Measurements from ENCODE around the gene HJURP.
A peak's percentile ranks its signal among the peaks of the same experiment; 100 is the strongest.

HJURP gene

DNA sequence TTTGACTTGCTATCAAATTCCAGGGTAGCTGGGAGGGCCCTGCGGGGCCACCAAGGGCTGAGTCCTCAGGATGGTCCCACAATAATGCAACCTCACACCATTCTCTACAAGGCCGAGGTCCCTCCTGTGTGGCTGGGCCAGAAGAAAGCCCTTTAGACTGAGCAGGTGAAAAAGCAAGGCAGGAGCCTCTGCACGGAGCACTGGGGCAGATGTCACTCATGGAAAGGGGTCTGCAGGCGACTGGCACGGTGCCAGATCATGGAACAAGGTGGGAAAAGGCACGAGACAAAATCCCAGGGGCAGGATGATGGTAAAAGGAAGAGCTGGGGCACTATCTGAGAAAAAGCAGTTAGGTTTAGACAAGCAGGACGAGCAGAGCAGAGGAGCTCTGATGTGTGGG lies 16.1 kb downstream of the HJURP start:
- TF ChIP-seq ZNF8 (CRISPR knock-in tag; IDR thresholded peaks at IDR 0.05), result no peak
- no peak for TF ChIP-seq OSR1 (CRISPR knock-in tag; IDR thresholded peaks at IDR 0.05)
- TF ChIP-seq PPARA (CRISPR knock-in tag; IDR thresholded peaks at IDR 0.05; ENCODE audit: borderline replicate concordance), result no peak
- TF ChIP-seq CSDC2 (CRISPR knock-in tag; IDR thresholded peaks at IDR 0.05), result no peak
- TF ChIP-seq ESRRG (CRISPR knock-in tag; IDR thresholded peaks at IDR 0.05), result no peak
- TF ChIP-seq ZC3H10 (CRISPR knock-in tag; IDR thresholded peaks at IDR 0.05), result no peak
- no peak for ATAC-seq

DNA sequence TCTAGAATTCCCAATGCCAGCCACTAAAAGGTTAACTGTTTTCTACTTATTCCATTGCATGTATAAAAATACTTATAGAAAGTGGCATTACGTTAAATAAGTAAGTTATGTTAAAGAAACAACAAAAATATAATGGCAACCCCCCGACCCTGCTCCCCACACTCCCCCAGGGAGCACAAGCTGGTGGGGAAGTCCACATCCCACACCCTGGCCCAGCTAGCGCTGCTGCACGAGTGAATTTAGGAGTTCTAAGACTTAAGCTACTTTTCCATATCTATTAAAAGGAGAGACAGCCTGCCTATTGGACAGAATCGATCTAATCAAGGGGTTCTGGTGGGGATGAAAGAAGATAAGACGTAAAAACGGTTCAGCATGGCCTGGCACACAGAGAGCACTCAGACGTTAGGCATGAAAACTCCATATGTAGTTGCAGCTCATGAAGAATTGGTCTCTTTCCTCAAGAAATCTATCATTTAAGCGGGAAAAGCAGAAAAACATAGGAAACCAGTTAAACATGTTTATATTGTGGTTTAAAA lies 16.6 kb downstream of the HJURP start:
- ATAC-seq, result no peak
- TF ChIP-seq ARNTL (CRISPR knock-in tag; IDR thresholded peaks at IDR 0.05; ENCODE audit: borderline replicate concordance, low read depth) (no peak), OSR1 (CRISPR knock-in tag; IDR thresholded peaks at IDR 0.05) (no peak), TCF4 (CRISPR knock-in tag; IDR thresholded peaks at IDR 0.05; ENCODE audit: borderline replicate concordance) (peak; percentile 49; the same call in 1 of the 2 replicates), ZNF8 (CRISPR knock-in tag; IDR thresholded peaks at IDR 0.05) (no peak), ZC3H10 (CRISPR knock-in tag; IDR thresholded peaks at IDR 0.05) (no peak), CSDC2 (CRISPR knock-in tag; IDR thresholded peaks at IDR 0.05) (no peak)

- ATAC-seq, result no peak
- TF ChIP-seq ZFP3 (CRISPR knock-in tag; IDR thresholded peaks at IDR 0.05) (no peak), CSDC2 (CRISPR knock-in tag; IDR thresholded peaks at IDR 0.05) (no peak), SNAI2 (CRISPR knock-in tag; IDR thresholded peaks at IDR 0.05) (no peak), ZNF70 (CRISPR knock-in tag; IDR thresholded peaks at IDR 0.05) (no peak), BACH2 (CRISPR knock-in tag; IDR thresholded peaks at IDR 0.05; ENCODE audit: borderline replicate concordance) (no peak), ESRRG (CRISPR knock-in tag; IDR thresholded peaks at IDR 0.05) (no peak), ARNTL (CRISPR knock-in tag; IDR thresholded peaks at IDR 0.05; ENCODE audit: borderline replicate concordance, low read depth) (no peak), ZNF8 (CRISPR knock-in tag; IDR thresholded peaks at IDR 0.05) (no peak), ISL1 (CRISPR knock-in tag; IDR thresholded peaks at IDR 0.05) (no peak), CREB5 (CRISPR knock-in tag; IDR thresholded peaks at IDR 0.05; ENCODE audit: low read depth) (no peak), ZNF565 (CRISPR knock-in tag; conservative IDR thresholded peaks at IDR 0.05; ENCODE audit: low read depth) (no peak), ZC3H10 (CRISPR knock-in tag; IDR thresholded peaks at IDR 0.05) (no peak), RARB (CRISPR knock-in tag; IDR thresholded peaks at IDR 0.05) (no peak), OSR1 (CRISPR knock-in tag; IDR thresholded peaks at IDR 0.05) (no peak), GLIS3 (CRISPR knock-in tag; IDR thresholded peaks at IDR 0.05) (no peak), ZFP30 (CRISPR knock-in tag; IDR thresholded peaks at IDR 0.05) (no peak)
- TF ChIP-seq, protein P1, sequence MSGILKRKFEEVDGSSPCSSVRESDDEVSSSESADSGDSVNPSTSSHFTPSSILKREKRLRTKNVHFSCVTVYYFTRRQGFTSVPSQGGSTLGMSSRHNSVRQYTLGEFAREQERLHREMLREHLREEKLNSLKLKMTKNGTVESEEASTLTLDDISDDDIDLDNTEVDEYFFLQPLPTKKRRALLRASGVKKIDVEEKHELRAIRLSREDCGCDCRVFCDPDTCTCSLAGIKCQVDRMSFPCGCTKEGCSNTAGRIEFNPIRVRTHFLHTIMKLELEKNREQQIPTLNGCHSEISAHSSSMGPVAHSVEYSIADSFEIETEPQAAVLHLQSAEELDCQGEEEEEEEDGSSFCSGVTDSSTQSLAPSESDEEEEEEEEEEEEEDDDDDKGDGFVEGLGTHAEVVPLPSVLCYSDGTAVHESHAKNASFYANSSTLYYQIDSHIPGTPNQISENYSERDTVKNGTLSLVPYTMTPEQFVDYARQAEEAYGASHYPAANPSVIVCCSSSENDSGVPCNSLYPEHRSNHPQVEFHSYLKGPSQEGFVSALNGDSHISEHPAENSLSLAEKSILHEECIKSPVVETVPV (CRISPR knock-in tag; IDR thresholded peaks at IDR 0.05), result no peak
- TF ChIP-seq, protein P2, sequence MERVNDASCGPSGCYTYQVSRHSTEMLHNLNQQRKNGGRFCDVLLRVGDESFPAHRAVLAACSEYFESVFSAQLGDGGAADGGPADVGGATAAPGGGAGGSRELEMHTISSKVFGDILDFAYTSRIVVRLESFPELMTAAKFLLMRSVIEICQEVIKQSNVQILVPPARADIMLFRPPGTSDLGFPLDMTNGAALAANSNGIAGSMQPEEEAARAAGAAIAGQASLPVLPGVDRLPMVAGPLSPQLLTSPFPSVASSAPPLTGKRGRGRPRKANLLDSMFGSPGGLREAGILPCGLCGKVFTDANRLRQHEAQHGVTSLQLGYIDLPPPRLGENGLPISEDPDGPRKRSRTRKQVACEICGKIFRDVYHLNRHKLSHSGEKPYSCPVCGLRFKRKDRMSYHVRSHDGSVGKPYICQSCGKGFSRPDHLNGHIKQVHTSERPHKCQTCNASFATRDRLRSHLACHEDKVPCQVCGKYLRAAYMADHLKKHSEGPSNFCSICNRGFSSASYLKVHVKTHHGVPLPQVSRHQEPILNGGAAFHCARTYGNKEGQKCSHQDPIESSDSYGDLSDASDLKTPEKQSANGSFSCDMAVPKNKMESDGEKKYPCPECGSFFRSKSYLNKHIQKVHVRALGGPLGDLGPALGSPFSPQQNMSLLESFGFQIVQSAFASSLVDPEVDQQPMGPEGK (CRISPR knock-in tag; IDR thresholded peaks at IDR 0.05; ENCODE audit: borderline replicate concordance), result no peak
Measured at GRCh38 chr2:233836359-233836758, 18.0 kb downstream of the HJURP start.

DNA sequence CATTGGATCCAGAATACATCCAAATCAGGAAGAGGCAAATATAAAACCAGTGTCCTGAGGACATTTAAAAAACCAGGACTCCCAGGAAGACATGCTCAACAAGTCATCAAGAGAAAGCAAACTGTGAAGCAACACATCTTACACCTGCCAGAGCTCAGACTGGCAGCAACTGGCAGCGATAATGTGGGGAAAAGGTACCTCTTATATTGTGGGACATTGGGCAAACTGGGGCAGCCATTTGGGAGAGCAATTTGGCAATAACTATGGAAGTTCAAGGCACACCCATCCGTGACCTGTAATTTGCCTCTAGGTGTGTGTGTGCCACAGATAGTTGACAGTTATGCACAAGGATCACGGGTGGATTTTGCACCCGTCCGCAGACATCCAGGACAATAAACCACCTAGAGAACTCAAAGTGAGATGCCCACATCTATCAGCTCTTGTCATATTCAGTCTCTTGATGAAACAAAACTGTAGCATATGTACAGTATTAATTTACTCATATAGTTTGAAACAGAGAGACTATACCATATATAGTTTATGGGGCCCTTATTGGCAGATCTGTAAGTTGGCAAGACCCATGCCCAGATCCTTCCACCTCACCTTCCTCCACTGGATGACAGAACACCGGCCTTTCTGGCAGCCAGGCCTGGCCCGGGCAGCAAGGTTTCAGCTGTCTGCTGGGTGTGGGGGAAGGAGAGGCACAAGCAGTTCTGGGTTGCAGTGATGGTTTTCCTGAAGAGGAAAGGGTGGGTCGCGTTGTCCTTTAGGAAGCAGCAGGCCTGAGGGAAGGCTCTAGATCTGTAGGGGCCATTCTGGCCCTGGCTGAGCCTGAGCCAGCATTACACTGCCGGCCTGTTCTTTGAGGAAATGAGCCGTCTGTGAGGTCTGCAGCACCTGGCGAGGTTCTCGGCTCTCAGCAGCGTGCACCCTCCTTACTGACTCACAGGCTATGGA lies 18.8 kb downstream of the HJURP start:
- TF ChIP-seq CSDC2 (CRISPR knock-in tag; IDR thresholded peaks at IDR 0.05) (no peak), ISL1 (CRISPR knock-in tag; IDR thresholded peaks at IDR 0.05) (no peak), ZNF70 (CRISPR knock-in tag; IDR thresholded peaks at IDR 0.05) (no peak), BACH2 (CRISPR knock-in tag; IDR thresholded peaks at IDR 0.05; ENCODE audit: borderline replicate concordance) (no peak), ZC3H10 (CRISPR knock-in tag; IDR thresholded peaks at IDR 0.05) (no peak), ESRRG (CRISPR knock-in tag; IDR thresholded peaks at IDR 0.05) (no peak), RARB (CRISPR knock-in tag; IDR thresholded peaks at IDR 0.05) (no peak), ZNF8 (CRISPR knock-in tag; IDR thresholded peaks at IDR 0.05) (no peak), CREB5 (CRISPR knock-in tag; IDR thresholded peaks at IDR 0.05; ENCODE audit: low read depth) (no peak), GLIS3 (CRISPR knock-in tag; IDR thresholded peaks at IDR 0.05) (no peak), TCF4 (CRISPR knock-in tag; IDR thresholded peaks at IDR 0.05; ENCODE audit: borderline replicate concordance) (no peak), PPARA (CRISPR knock-in tag; IDR thresholded peaks at IDR 0.05; ENCODE audit: borderline replicate concordance) (no peak)
- TF ChIP-seq, protein P2 (CRISPR knock-in tag; IDR thresholded peaks at IDR 0.05; ENCODE audit: borderline replicate concordance), result no peak
- ATAC-seq, result no peak

Measured in SK-N-SH treated with all-trans-retinoic acid at 6 μM for 48 hours (cell line).